NOMO-1 treated with DMSO at 0.1 percent for 48 hours (cell line): ENCODE data around the gene KIF6.
"Not testable (repeated sequence)": the region's sequence is repeated elsewhere in the genome, so short reads cannot be mapped to it uniquely, and the experiment has no call there.

ENCODE experiments used
- DNase-seq: peaks from one replicate; lab custom pipeline; 2025; ENCODE audit not compliant: unreplicated experiment; lab: John Stamatoyannopoulos, UW

KIF6 gene

GRCh38 chr6:39707962-39708683, 17.1 kb downstream of the KIF6 start:
- no peak for DNase-seq

DNA sequence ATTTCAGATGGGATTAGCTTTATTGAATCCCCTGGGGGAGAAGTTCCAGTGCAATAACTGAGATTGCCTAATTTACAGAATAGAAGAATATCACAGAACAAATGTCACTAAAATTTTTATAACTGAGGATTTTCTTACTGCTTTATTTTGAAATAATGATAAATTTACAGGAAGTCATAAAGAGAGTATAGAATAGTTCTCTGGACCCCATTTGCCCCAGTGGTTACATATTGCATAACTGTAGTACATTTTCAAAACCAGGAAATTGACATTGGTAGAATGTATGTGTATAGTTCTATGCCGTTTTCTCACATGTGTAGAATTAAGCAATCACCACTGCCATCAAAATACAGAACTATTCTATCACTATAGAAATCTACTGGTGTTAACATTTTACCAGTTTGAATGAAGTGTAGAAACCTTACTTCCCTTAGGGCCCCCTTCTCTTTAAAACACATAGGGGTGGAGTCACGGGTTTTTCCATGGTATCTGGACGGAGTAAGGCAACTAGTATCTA, 18.3 kb downstream of the KIF6 start:
- DNase-seq = peak; percentile 54

DNA sequence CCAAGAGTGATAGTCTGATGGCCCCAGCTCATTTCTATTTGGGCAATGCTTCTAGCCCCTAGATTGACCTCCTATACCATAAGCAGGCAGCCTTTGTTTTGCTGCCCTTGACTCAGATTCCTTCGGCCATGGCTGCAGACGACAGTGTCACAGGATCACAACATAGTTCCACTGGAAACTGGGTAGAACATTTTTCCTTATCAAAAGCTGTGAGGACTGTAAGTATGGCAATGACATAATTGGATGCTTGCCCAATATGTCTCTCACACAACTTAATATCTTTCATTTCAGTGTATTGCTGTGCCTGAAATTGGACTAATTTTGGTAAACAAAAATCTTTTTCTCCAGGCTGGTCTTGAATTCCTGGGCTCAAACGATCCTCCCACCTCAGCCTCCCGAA, 22.9 kb downstream of the KIF6 start:
- DNase-seq = no peak

GRCh38 chr6:39700362-39700761, 24.8 kb downstream of the KIF6 start:
- DNase-seq = no peak

- DNase-seq = no peak
Measured at GRCh38 chr6:39698789-39699188, 26.4 kb downstream of the KIF6 start.

- no peak for DNase-seq
Measured at GRCh38 chr6:39696986-39697788, 28.0 kb downstream of the KIF6 start.

DNA sequence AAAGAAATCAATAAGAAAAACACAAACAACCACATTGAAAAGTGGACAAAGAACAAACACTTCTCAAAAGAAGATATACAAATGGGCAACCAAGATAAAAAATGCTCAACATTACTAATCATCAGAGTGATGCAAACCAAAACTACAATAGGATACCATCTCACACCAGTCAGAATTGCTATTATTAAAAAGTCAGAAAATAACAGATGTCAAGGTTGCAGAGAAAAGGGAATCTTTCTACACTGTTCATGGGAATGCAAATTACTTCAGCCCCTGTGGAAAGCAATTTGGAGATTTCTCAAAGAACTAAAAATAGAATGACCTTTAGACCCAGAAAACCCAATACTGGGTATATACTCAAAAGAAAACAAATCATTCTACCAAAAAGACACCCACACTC, 29.8 kb downstream of the KIF6 start:
- no peak for DNase-seq

GRCh38 chr6:39693206-39693605, 32.0 kb downstream of the KIF6 start:
- no peak for DNase-seq

DNA sequence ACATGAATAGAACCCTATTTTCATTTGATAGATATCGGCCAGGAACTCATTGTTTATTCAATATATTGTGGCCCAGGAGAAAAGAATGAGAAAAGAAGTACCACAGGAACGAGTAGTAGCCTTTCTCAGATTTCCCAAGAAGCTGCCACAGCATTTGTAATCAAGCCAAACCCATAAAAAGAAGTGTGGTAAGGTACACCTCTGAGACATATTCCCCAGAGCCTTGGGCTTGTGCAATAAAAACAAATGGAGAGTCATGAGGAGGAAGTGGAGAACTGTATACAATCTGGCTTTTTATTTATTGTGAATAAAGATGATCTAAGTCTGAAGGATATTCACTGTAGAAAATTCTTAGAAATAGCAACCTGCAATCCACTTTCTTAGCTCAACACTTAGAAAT, 36.7 kb downstream of the KIF6 start:
- peak; percentile 21 for DNase-seq

DNA sequence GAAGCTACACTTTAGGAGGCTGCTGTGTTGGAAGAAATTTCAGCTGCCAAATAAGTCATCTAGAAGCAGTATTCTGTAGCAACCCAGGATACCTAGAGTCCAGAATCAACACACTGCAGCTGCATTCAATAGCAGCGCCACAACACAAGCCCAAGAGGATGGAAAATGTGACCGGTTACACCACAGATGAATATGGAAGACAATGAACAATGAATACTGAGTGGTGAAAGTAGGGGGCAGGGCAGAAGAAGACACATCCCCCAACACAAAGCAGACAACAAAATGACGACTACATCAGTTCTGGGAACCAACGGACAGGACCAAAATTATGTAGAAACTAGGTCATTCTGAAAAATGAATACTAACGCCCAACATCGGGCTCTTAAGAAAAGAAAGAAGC, 38.2 kb downstream of the KIF6 start:
- DNase-seq = no peak

GRCh38 chr6:39685938-39686337, 39.3 kb downstream of the KIF6 start:
- DNase-seq = no peak

- no peak for DNase-seq
Measured at GRCh38 chr6:39685489-39685826, 39.8 kb downstream of the KIF6 start.

DNA sequence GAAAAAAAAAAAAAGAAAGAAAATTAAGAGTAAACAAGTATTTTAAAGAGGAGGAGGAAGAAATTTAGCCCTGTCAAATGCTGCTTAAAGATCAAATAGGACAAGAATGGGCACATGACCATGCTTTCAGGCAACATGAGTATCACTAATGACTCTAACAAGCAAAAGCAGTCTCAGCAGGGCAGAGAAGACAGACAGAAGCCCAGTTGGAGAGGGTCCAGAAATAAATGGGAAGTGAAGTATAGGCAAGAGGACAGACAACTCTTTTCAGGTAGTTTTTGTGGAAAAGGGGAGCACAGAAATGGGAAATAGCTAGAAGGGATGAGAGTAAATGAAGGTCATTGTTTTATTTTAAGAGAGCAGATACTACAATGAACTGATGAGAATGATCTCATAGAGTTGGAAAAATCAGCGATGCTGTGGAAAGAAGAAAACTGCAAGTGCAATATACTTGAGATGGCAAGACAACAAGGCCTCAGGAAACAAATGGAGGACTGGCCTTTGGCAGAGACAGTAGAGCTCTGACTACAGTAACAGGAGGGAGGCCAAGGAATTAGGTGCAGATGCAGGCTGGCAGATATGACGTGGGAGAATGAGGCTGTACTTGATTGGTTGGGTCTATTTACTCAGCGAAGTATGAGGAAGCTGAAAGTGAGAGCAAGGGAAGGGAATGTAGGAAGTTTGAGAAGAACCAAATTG, 40.3 kb downstream of the KIF6 start:
- no peak for DNase-seq

DNA sequence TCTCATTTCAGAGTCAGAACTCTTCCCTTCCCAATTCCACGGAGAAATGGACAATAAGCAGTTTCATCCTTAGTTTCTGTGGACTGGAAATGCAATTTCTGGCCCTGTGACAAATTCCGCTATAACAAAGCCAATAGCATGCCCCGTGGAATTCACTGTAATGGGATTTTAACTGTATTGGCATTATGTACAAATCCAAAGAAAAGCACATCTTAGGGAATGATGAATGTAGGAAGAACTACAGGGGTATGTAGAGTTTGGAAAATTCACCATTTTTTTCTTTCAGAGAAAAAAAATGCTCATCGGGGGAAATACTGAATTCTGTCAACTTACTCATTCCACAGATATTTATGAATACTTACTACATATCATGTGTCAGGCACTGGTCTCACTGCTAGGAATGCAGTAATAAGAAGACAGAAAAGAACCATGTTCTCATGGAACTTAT, 43.5 kb downstream of the KIF6 start:
- DNase-seq = no peak

GRCh38 chr6:39678914-39679313, 46.3 kb downstream of the KIF6 start:
- DNase-seq = no peak

- DNase-seq = not testable (repeated sequence)
Measured at GRCh38 chr6:39677318-39677717, 47.9 kb downstream of the KIF6 start.

GRCh38 chr6:39670519-39670918, 54.7 kb downstream of the KIF6 start:
- no peak for DNase-seq

DNA sequence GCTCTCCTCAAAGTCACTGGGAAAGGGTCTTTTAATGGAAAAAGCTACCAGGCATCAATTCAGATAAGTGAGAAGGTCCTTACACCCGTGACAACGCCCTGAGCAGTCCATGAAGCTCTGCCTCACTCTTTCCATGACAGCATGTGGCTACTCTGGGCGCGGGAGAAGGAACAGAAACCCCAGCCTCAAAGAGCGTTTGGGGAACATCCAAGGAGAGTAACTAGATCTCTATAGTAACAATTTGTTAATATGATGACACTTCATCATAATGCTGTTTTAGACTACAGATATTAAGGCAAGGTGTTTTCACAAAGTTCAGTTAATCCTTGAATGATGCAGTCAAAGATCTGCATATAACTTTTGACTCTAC, 55.2 kb downstream of the KIF6 start:
- DNase-seq = no peak

GRCh38 chr6:39669207-39669972, 55.8 kb downstream of the KIF6 start:
- DNase-seq = no peak

DNA sequence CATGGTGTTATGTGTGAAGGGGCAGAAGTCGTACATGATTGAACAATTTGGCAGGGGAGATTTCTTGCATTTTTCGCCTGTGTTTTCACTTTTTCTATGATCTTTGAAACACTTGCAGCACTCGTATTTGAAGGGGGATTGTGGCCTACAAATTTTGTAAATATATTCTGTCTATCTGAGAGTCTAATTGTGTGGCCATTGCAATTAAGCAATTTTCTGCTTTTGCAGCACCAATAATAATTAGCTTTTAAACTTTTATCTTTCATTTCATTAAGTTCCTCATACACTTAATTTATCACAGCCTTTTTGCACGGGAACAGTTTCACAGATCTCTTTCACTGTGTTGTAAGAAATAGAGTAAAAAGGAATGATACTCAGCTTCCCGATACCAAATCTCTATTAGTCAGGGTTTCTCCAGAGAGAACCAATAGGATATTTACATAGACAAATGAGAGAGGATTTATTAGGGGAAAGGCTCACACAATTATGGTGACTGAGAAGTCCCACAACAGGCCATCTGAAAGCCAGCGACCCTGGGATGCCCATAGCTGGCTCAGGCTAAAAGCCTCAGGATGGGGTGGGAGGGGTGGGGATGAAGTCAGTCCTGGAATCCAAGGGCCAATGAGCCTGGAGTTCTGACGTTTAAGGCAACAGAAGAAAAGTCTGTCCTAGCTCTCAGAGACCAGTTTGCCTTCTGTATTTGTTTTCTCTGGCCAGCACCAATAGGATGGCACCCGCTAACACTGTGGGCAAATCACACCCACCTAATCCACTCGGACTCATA, 58.3 kb downstream of the KIF6 start:
- no peak for DNase-seq
